Ishikawa (cell line): ENCODE results near the gene ITGA11.

Experiments
- CEBPB ChIP-seq: IDR thresholded peaks from 2 replicates; pipeline ENCODE4 v1.6.1; 2012
- TAF1 ChIP-seq: IDR thresholded peaks from 2 replicates; pipeline ENCODE4 v1.6.1; 2012; ENCODE audit warnings: low read depth, mild to moderate bottlenecking
- YY1 ChIP-seq: IDR thresholded peaks from 2 replicates; pipeline ENCODE4 v1.6.1; 2012; ENCODE audit warnings: low read depth
- TF ChIP-seq, protein P1 (sequence below): IDR thresholded peaks from 2 replicates; pipeline ENCODE4 v1.6.1; 2012
- TF ChIP-seq, protein P2 (sequence below): IDR thresholded peaks from 2 replicates; pipeline ENCODE4 v1.6.1; 2012
- TF ChIP-seq, protein P3 (sequence below): IDR thresholded peaks from 2 replicates; pipeline ENCODE4 v1.6.1; 2012; ENCODE audit warnings: low read depth, mild to moderate bottlenecking

DNA sequence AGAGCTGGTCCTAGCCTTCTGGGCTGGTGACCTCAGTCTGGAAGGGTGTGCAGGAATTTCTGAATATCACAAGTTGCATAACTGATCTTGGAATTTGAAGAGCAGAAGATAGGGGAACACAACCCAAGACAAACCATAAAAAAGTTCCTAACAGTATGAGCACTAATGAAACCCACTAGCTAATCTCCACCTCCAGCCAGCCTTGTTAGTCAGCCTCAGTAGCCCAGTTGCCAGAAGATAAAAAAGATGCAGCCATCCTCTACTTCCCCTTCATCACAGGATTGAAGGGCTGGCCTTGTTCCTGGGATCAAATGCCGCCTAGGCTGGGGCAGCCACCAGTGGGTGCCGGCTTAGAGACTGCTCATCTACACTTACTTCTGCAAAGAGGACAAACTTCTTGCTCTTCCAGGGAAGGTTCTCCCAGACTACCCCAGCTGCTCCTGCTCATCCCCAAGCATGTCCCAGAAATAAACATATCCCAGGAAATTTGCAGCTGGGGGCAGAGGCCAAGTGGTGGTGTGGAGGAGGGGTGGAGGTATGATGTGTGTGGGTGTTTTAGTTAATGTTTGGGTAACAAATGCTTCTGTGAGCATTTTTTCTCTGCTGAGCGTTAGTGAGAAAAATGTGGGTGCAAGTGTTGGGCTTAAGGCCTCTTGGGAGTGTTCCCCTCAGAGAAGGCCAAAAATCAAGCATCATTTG, 9.2 kb upstream of the ITGA11 start:
- TF ChIP-seq, protein P1, sequence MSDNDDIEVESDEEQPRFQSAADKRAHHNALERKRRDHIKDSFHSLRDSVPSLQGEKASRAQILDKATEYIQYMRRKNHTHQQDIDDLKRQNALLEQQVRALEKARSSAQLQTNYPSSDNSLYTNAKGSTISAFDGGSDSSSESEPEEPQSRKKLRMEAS: no peak
- TF ChIP-seq CEBPB (no peak), TAF1 (no peak), YY1 (no peak)
- TF ChIP-seq, protein P2, sequence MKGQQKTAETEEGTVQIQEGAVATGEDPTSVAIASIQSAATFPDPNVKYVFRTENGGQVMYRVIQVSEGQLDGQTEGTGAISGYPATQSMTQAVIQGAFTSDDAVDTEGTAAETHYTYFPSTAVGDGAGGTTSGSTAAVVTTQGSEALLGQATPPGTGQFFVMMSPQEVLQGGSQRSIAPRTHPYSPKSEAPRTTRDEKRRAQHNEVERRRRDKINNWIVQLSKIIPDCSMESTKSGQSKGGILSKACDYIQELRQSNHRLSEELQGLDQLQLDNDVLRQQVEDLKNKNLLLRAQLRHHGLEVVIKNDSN: no peak
- TF ChIP-seq, protein P3, sequence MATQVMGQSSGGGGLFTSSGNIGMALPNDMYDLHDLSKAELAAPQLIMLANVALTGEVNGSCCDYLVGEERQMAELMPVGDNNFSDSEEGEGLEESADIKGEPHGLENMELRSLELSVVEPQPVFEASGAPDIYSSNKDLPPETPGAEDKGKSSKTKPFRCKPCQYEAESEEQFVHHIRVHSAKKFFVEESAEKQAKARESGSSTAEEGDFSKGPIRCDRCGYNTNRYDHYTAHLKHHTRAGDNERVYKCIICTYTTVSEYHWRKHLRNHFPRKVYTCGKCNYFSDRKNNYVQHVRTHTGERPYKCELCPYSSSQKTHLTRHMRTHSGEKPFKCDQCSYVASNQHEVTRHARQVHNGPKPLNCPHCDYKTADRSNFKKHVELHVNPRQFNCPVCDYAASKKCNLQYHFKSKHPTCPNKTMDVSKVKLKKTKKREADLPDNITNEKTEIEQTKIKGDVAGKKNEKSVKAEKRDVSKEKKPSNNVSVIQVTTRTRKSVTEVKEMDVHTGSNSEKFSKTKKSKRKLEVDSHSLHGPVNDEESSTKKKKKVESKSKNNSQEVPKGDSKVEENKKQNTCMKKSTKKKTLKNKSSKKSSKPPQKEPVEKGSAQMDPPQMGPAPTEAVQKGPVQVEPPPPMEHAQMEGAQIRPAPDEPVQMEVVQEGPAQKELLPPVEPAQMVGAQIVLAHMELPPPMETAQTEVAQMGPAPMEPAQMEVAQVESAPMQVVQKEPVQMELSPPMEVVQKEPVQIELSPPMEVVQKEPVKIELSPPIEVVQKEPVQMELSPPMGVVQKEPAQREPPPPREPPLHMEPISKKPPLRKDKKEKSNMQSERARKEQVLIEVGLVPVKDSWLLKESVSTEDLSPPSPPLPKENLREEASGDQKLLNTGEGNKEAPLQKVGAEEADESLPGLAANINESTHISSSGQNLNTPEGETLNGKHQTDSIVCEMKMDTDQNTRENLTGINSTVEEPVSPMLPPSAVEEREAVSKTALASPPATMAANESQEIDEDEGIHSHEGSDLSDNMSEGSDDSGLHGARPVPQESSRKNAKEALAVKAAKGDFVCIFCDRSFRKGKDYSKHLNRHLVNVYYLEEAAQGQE: no peak
